Keratinocyte (primary cell): ENCODE measurements around the gene FTH1. TPM values are rescaled to one million over a fixed set of nuclear protein-coding genes. Genes with fewer than 3 reads are reported as not detected.

Experiments used
- DNase-seq: peaks from one replicate; pipeline ENCODE4 v3.0.0-alpha.2; 2011; ENCODE audit warnings: low read depth, missing footprints, low spot score
- FAIRE-seq: peaks from 2 replicates; lab custom pipeline; 2011; peaks lifted over from hg19 to GRCh38; lab: Jason Lieb, UNC
- H2AFZ ChIP-seq: 2 replicates; pipeline ENCODE4 v1.6.0; 2012; ENCODE audit warnings: low read length, control low read depth, inconsistent platforms; ENCODE audit not compliant: control insufficient read depth
- H3K27ac ChIP-seq: 2 replicates; pipeline ENCODE4 v1.5.1; 2011; ENCODE audit warnings: low read length; ENCODE audit not compliant: control insufficient read depth, insufficient read depth
- H3K27me3 ChIP-seq: 3 replicates; pipeline ENCODE4 v1.6.0; 2011; ENCODE audit warnings: low read length; ENCODE audit not compliant: control insufficient read depth, insufficient read depth; ENCODE audit errors: extremely low read depth
- H3K36me3 ChIP-seq, 2 experiments: 2 replicates in 1 of 2; 3 replicates in 1 of 2; pipeline ENCODE4 v1.5.1; 2011; ENCODE audit warnings: low read length in 2 of 2, mild to moderate bottlenecking in 1 of 2; ENCODE audit not compliant: control insufficient read depth in 2 of 2, insufficient read depth in 2 of 2; ENCODE audit errors: extremely low read depth in 1 of 2
- H3K4me1 ChIP-seq: 3 replicates; pipeline ENCODE4 v1.5.1; 2011; ENCODE audit warnings: low read length; ENCODE audit not compliant: control insufficient read depth, insufficient read depth; ENCODE audit errors: extremely low read depth
- H3K4me2 ChIP-seq: 3 replicates; pipeline ENCODE4 v1.6.0; 2011; ENCODE audit warnings: low read depth, low read length; ENCODE audit not compliant: control insufficient read depth, insufficient read depth; ENCODE audit errors: extremely low read depth
- H3K4me3 ChIP-seq, 3 experiments: fragments of 200-600 bp in 1 of 3; sonication (generic) in 1 of 3; 2 replicates in 2 of 3; 3 replicates in 1 of 3; pipeline ENCODE4 v1.5.1; 2011 to 2016; ENCODE audit warnings: low read length in 3 of 3, mild to moderate bottlenecking in 3 of 3, control low read depth in 2 of 3, inconsistent platforms in 1 of 3, low read depth in 1 of 3, mixed read lengths in 1 of 3, mixed run types in 1 of 3, moderate library complexity in 1 of 3; ENCODE audit not compliant: control insufficient read depth in 2 of 3, insufficient read depth in 2 of 3; ENCODE audit errors: extremely low read depth in 1 of 3
- H3K79me2 ChIP-seq: 2 replicates; pipeline ENCODE4 v1.6.0; 2012; ENCODE audit warnings: low read length; ENCODE audit not compliant: control insufficient read depth, insufficient read depth
- H3K9ac ChIP-seq: 3 replicates; pipeline ENCODE4 v1.6.0; 2011; ENCODE audit warnings: low read length; ENCODE audit not compliant: control insufficient read depth, insufficient read depth; ENCODE audit errors: extremely low read depth
- H3K9me1 ChIP-seq: 3 replicates; pipeline ENCODE4 v1.6.0; 2011; ENCODE audit warnings: low read length; ENCODE audit not compliant: control insufficient read depth, insufficient read depth; ENCODE audit errors: extremely low read depth
- H3K9me3 ChIP-seq: 2 replicates; pipeline ENCODE4 v1.5.1; 2012; ENCODE audit warnings: low read depth, low read length; ENCODE audit not compliant: control insufficient read depth
- H4K20me1 ChIP-seq: 3 replicates; pipeline ENCODE4 v1.6.0; 2011; ENCODE audit warnings: low read length; ENCODE audit not compliant: control insufficient read depth, insufficient read depth; ENCODE audit errors: extremely low read depth
- CTCF ChIP-seq, 3 experiments: IDR thresholded peaks in 1 of 3; conservative IDR thresholded peaks in 1 of 3; optimal IDR thresholded peaks in 1 of 3; 2 replicates in 2 of 3; 3 replicates in 1 of 3; pipeline versions ENCODE3 to v1.5.1; 2011; ENCODE audit warnings: low read length in 3 of 3, mild to moderate bottlenecking in 3 of 3, moderate library complexity in 2 of 3, control low read depth in 1 of 3, inconsistent platforms in 1 of 3; ENCODE audit not compliant: insufficient read depth in 2 of 3; ENCODE audit errors: extremely low read depth in 1 of 3
- EZH2 ChIP-seq: IDR thresholded peaks from one replicate; pipeline ENCODE4 v1.6.1; 2012; ENCODE audit warnings: inconsistent platforms, mild to moderate bottlenecking, low read length, moderate library complexity
- dilution Hi-C: fragments of 300-500 bp; cut with MboI; formaldehyde crosslinking; loops from one replicate; pipeline ENCODE4 v1.7.0; 2020; ENCODE audit warnings: low sequenced_read_pairs; ENCODE audit not compliant: extremely low pct_ligation_motif_present
- polyA plus RNA-seq, 5 experiments: library from polyadenylated mRNA; depleted of rRNA in 3 of 5; stranded (reverse) in 3 of 5; stranded (forward) in 1 of 5; unstranded in 1 of 5; fragments of >200 nt; gene quantifications; 1 replicate in 1 of 5; 2 replicates in 3 of 5; 3 replicates in 1 of 5; pipeline versions ENCODE4 v1.2.1 to v1.2.3, GENCODE V29; 2011 to 2012; ENCODE audit warnings: missing spikeins in 2 of 5, low read depth in 1 of 5, low replicate concordance in 1 of 5

FTH1 gene
- polyA plus RNA-seq, 1 donor (not counting 4 experiments of a cell fraction or from before 2014, with no cell fraction given), result 1,058 TPM

GRCh38 chr11:61921446-61921845, 46.0 kb downstream of the FTH1 start:
- Histone ChIP-seq H3K9me1 (no peaks in the 10 kb centered on the region), H3K4me1 (no peaks in the 10 kb centered on the region), H3K27me3 (peaks cover 59% of the 10 kb centered on the region), H4K20me1 (no peaks in the 10 kb centered on the region), H3K4me3 (no peak overlapping the region), H3K9me3 (no peaks in the 10 kb centered on the region), H3K79me2 (no peaks in the 10 kb centered on the region), H3K36me3 (no peaks in the 10 kb centered on the region), H3K4me2 (no peak overlapping the region), H3K9ac (no peak overlapping the region), H2AFZ (no peak overlapping the region), H3K27ac (no peak overlapping the region)
- no peak for TF ChIP-seq EZH2
- TF ChIP-seq CTCF (optimal IDR thresholded peaks at IDR 0.05 in 1 of 3, IDR thresholded peaks at IDR 0.05 in 1 of 3, conservative IDR thresholded peaks at IDR 0.05 in 1 of 3; ENCODE audit: extremely low read depth in 1 of 3, insufficient read depth in 2 of 3, low read length in 3 of 3), result no peak
- dilution Hi-C loops, result loop anchor here (25.0 kb wide), 1 partner anchor 166 kb away; no protein-coding TSS in a partner anchor
- DNase-seq (no peak), FAIRE-seq (no peak)

DNA sequence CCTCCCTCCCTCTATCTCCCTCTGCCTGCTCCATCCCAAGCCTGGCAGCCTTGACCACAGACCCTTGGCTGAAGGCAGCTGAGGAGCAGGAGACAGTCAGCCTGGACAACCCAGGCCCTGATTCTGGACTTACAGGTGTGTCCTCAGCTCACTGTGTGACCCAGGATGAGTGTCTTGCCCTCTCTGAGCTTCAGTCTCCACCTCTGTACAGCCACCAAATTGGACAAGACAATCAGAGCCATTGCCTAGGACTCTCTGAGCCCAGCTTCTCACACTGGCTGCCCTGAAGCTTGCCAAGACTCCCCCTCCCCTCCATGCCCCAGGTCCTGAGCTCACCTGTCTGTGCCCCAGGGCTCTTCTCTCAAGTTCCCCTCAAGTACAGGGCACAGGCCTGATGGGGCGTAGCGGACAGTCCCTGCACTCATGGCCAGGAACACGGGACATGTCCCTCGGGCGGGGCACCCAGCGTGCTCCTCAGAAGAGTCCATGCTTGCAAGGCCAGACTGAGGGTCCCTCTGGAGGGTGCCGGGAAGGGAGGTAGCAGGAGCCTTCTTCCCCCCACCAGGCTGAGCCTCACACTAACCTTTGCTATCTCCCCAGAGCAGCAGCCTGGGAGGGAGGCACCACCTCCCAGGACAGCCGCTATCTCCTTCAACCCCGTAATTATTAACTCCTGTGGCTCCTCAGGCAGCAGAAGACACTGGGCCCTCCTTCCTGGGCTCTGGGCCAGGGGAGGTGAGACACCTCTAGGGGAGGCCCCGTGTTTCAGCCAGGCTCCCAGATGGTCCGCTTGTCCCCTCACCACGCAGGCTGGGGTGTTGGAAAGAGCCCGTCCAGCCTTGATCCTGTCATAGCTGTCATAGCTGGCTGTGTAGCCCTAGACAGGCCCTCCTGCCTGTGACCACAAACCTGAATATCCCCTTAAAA, 47.5 kb downstream of the FTH1 start:
- H3K4me1 ChIP-seq, result no peaks in the 10 kb centered on the region
- no peaks in the 10 kb centered on the region for H4K20me1 ChIP-seq
- dilution Hi-C loops, result loop anchor here (25.0 kb wide), 1 partner anchor 167 kb away; no protein-coding TSS in a partner anchor
- H3K4me3 ChIP-seq, result no peak overlapping the region
- peak; percentile 5 for TF ChIP-seq EZH2
- TF ChIP-seq CTCF (optimal IDR thresholded peaks at IDR 0.05 in 1 of 3, IDR thresholded peaks at IDR 0.05 in 1 of 3, conservative IDR thresholded peaks at IDR 0.05 in 1 of 3; ENCODE audit: extremely low read depth in 1 of 3, insufficient read depth in 2 of 3, low read length in 3 of 3), result no peak
- DNase-seq (no peak), FAIRE-seq (no peak)
- H3K36me3 ChIP-seq, result no peaks in the 10 kb centered on the region
- H3K79me2 ChIP-seq, result no peaks in the 10 kb centered on the region
- no peaks in the 10 kb centered on the region for H3K9me1 ChIP-seq
- H3K9me3 ChIP-seq, result no peaks in the 10 kb centered on the region
- H3K27me3 ChIP-seq, result peaks cover 65% of the 10 kb centered on the region
- no peak overlapping the region for H3K27ac ChIP-seq
- no peak overlapping the region for H3K9ac ChIP-seq
- H2AFZ ChIP-seq, result no peak overlapping the region
- no peak overlapping the region for H3K4me2 ChIP-seq
